Right atrium auricular region (tissue), 2 donors: ENCODE data around the gene TGFB1I1. TPM values are rescaled to one million over a fixed set of nuclear protein-coding genes. Genes with fewer than 3 reads are reported as not detected.

Experiments used
- DNase-seq: peaks from one replicate; pipeline ENCODE4 v3.0.0-alpha.2; 2019; ENCODE audit warnings: low spot score
- H3K27ac ChIP-seq, 2 donors: fragments of 200-600 bp; sonication (generic); 1 replicate in 1 of 2; 2 replicates in 1 of 2; pipeline ENCODE4 v1.5.1; 2016 to 2019
- H3K27me3 ChIP-seq, 2 donors: fragments of 200-600 bp; sonication (generic); one replicate each; pipeline versions ENCODE4 v1.5.1 to v1.6.0; 2017 to 2019
- H3K36me3 ChIP-seq: fragments of 200-600 bp; sonication (generic); one replicate; pipeline ENCODE4 v1.5.1; 2016
- H3K4me1 ChIP-seq, 2 donors: fragments of 200-600 bp; sonication (generic); one replicate each; pipeline versions ENCODE4 v1.5.1 to v1.6.0; 2017 to 2019
- H3K4me3 ChIP-seq, 2 donors: fragments of 200-600 bp; sonication (generic); 1 replicate in 1 of 2; 2 replicates in 1 of 2; pipeline ENCODE4 v1.5.1; 2017 to 2019; ENCODE audit warnings: mild to moderate bottlenecking in 1 of 2, moderate library complexity in 1 of 2
- H3K9me3 ChIP-seq, 2 donors: fragments of 200-600 bp; sonication (generic); one replicate each; pipeline ENCODE4 v1.5.1; 2019
- CTCF ChIP-seq, 2 donors: fragments of 200-600 bp; sonication (generic); IDR thresholded peaks; one replicate each; pipeline ENCODE4 v1.5.1; 2019; ENCODE audit warnings: antibody characterized with exemption in 2 of 2
- total RNA-seq, 2 donors: library from RNA; depleted of rRNA; stranded (reverse); fragments of >200 nt; gene quantifications; one replicate each; pipeline ENCODE4 v1.1.0, GENCODE V29; 2016

The TGFB1I1 gene
- total RNA-seq, 2 donors from 2014 or later: 23.4 to 84.7 TPM

- H3K36me3 ChIP-seq: peaks cover 46% of the 10 kb centered on the region
- no peaks in the 10 kb centered on the region for H3K9me3 ChIP-seq
- H3K27ac ChIP-seq: peak overlapping the region; percentile 94 to 99
- H3K27me3 ChIP-seq: no peaks in the 10 kb centered on the region
- H3K4me3 ChIP-seq: peak overlapping the region; percentile 78 to 83
- DNase-seq: peak; percentile 95
- peak; percentile 66 to 84 for TF ChIP-seq CTCF (IDR thresholded peaks at IDR 0.05)
- peaks cover 3 to 25% of the 10 kb centered on the region in 2 donors for H3K4me1 ChIP-seq
Observed at GRCh38 chr16:31472709-31473203, 804 bp downstream of the TGFB1I1 start.

- TF ChIP-seq CTCF (IDR thresholded peaks at IDR 0.05): no peak
- Histone ChIP-seq H3K4me3 (peak overlapping the region in 1 of 2 donors; percentile 83), H3K27ac (peak overlapping the region; percentile 94 to 99), H3K9me3 (no peaks in the 10 kb centered on the region), H3K27me3 (no peaks in the 10 kb centered on the region), H3K4me1 (peaks cover 3 to 25% of the 10 kb centered on the region in 2 donors), H3K36me3 (peaks cover 52% of the 10 kb centered on the region)
- no peak for DNase-seq
Observed at GRCh38 chr16:31473264-31473984, 1.5 kb downstream of the TGFB1I1 start.

- no peaks in the 10 kb centered on the region for H3K9me3 ChIP-seq
- H3K4me1 ChIP-seq: peaks cover 3 to 25% of the 10 kb centered on the region in 2 donors
- no peak overlapping the region for H3K4me3 ChIP-seq
- H3K27ac ChIP-seq: peak overlapping the region in 1 of 2 donors; percentile 39
- no peak for TF ChIP-seq CTCF (IDR thresholded peaks at IDR 0.05)
- H3K27me3 ChIP-seq: no peaks in the 10 kb centered on the region
- H3K36me3 ChIP-seq: peaks cover 52% of the 10 kb centered on the region
- no peak for DNase-seq
Observed at GRCh38 chr16:31474173-31474714, 2.3 kb downstream of the TGFB1I1 start.

- Histone ChIP-seq H3K9me3 (no peaks in the 10 kb centered on the region), H3K27me3 (no peaks in the 10 kb centered on the region), H3K4me1 (peaks cover 3 to 30% of the 10 kb centered on the region in 2 donors), H3K4me3 (no peak overlapping the region), H3K36me3 (peaks cover 52% of the 10 kb centered on the region), H3K27ac (peak overlapping the region in 1 of 2 donors; percentile 39)
- TF ChIP-seq CTCF (IDR thresholded peaks at IDR 0.05): no peak
- no peak for DNase-seq
Observed at GRCh38 chr16:31474773-31475738, 3.1 kb downstream of the TGFB1I1 start.

- Histone ChIP-seq H3K4me1 (peaks cover 3 to 37% of the 10 kb centered on the region in 2 donors), H3K27me3 (no peaks in the 10 kb centered on the region), H3K4me3 (no peak overlapping the region), H3K36me3 (peaks cover 52% of the 10 kb centered on the region), H3K27ac (no peak overlapping the region), H3K9me3 (no peaks in the 10 kb centered on the region)
- no peak for DNase-seq
- TF ChIP-seq CTCF (IDR thresholded peaks at IDR 0.05): no peak
Observed at GRCh38 chr16:31475946-31476302, 4.0 kb downstream of the TGFB1I1 start.
